Measurements from ENCODE around the gene RHOG.

- TF ChIP-seq POLR2AphosphoS5 (IDR thresholded peaks at IDR 0.05) = peak; percentile 77 to 88 (median 82)
- no peak for TF ChIP-seq CTCF (IDR thresholded peaks at IDR 0.05 in 8 of 11, conservative IDR thresholded peaks at IDR 0.05 in 3 of 11)
Observed at GRCh38 chr11:3840870-3841425, at the start of gene RHOG.

Measured in spleen (tissue), 7 donors.